K562 (cell line): Measurements from ENCODE around the gene ELF3. TPM values are rescaled to one million over a fixed set of nuclear protein-coding genes. Genes with fewer than 3 reads are reported as not detected.

Source experiments
- ATAC-seq: fragments of 200-7000 bp; cut with Tn5 transposase; 3 replicates; pipeline ENCODE4 v1.9.1; 2020; ENCODE audit warnings: moderate library complexity
- BruUV-seq: library from RNA; stranded (reverse); fragments of 400-500 nt; replicated peaks from 2 replicates; lab custom pipeline; 2021; lab: Mats Ljungman, UMichigan
- CTCF ChIA-PET: fragments of 300-600 bp; formaldehyde crosslinking; extraction: SDS; loops from one replicate; lab custom pipeline; 2021; ENCODE audit warnings: low intra/inter-chr PET ratio; lab: Yijun Ruan, JAX
- POLR2A ChIA-PET: fragments of 300-600, 350-650 bp; sonication (Branson Sonifier 250); formaldehyde crosslinking; extraction: SDS; loops from one replicate; lab custom pipeline; 2021; ENCODE audit warnings: antibody characterized with exemption, inconsistent platforms; lab: Yijun Ruan, JAX
- DNase-seq, 4 experiments: peaks; one replicate each; pipeline versions ENCODE4 v3.0.0 to v3.0.0-alpha.2; 2011 to 2018; ENCODE audit warnings: low spot score in 3 of 4, mixed read lengths in 3 of 4; ENCODE audit errors: extremely low read depth in 1 of 4
- FAIRE-seq: peaks from 2 replicates; lab custom pipeline; 2011; peaks lifted over from hg19 to GRCh38; lab: Jason Lieb, UNC
- H2AFZ ChIP-seq: 2 replicates; pipeline ENCODE4 v1.6.0; 2011; ENCODE audit warnings: low read depth, low read length, control low read depth, inconsistent platforms
- H3K27ac ChIP-seq: fragments of 200-600 bp; 3 replicates; pipeline ENCODE4 v1.8.0; 2011; ENCODE audit warnings: low read depth, mild to moderate bottlenecking, control low read depth, inconsistent platforms, low read length, moderate library complexity, mixed read lengths; ENCODE audit errors: extremely low read depth
- H3K27me3 ChIP-seq, 2 experiments: fragments of 300-600 bp in 1 of 2; 2 replicates in 1 of 2; 3 replicates in 1 of 2; pipeline versions ENCODE4 v1.6.0 to v1.8.0; 2011; ENCODE audit warnings: inconsistent platforms in 2 of 2, low read length in 2 of 2, mild to moderate bottlenecking in 1 of 2, mixed read lengths in 1 of 2, moderate library complexity in 1 of 2; ENCODE audit not compliant: control insufficient read depth in 2 of 2, insufficient read depth in 2 of 2
- H3K36me3 ChIP-seq: fragments of 300-600 bp; 3 replicates; pipeline ENCODE4 v1.8.0; 2011; ENCODE audit warnings: mild to moderate bottlenecking, low read length, inconsistent platforms; ENCODE audit not compliant: control insufficient read depth, insufficient read depth
- H3K4me1 ChIP-seq, 2 experiments: fragments of 200-600 bp in 1 of 2; replicated peaks in 1 of 2; 2 replicates in 1 of 2; 3 replicates in 1 of 2; pipeline versions ENCODE4 v1.5.1 to v1.8.0; 2011; ENCODE audit warnings: inconsistent platforms in 2 of 2, low read length in 2 of 2, mild to moderate bottlenecking in 1 of 2, mixed read lengths in 1 of 2, moderate library complexity in 1 of 2; ENCODE audit not compliant: control insufficient read depth in 2 of 2, insufficient read depth in 2 of 2
- H3K4me2 ChIP-seq: 2 replicates; pipeline ENCODE4 v1.6.1; 2011; ENCODE audit warnings: low read length, control low read depth, inconsistent platforms, mixed read lengths; ENCODE audit not compliant: insufficient read depth
- H3K4me3 ChIP-seq: fragments of 200-600 bp; sonication (generic), shearing (Covaris generic); 2 replicates; pipeline ENCODE4 v1.5.1; 2016; ENCODE audit warnings: control low read depth, inconsistent platforms
- H3K79me2 ChIP-seq: fragments of 200-600 bp; 3 replicates; pipeline ENCODE4 v1.8.0; 2011; ENCODE audit warnings: low read length, inconsistent platforms; ENCODE audit not compliant: control insufficient read depth, insufficient read depth
- H3K9ac ChIP-seq, 2 experiments: 2 replicates each; pipeline versions ENCODE4 v1.6.0 to v1.6.1; 2011; ENCODE audit warnings: low read depth in 2 of 2, low read length in 2 of 2, control low read depth in 1 of 2, inconsistent platforms in 1 of 2, mild to moderate bottlenecking in 1 of 2, mixed read lengths in 1 of 2; ENCODE audit not compliant: insufficient read depth in 1 of 2
- H3K9me1 ChIP-seq: one replicate; pipeline ENCODE4 v1.6.0; 2011; ENCODE audit warnings: inconsistent platforms, mild to moderate bottlenecking, low read length, moderate library complexity; ENCODE audit not compliant: control insufficient read depth, insufficient read depth
- H3K9me3 ChIP-seq: replicated peaks from 2 replicates; pipeline ENCODE4 v1.5.1; 2011; ENCODE audit warnings: low read depth, low read length, inconsistent platforms; ENCODE audit not compliant: control insufficient read depth, insufficient read depth
- H4K20me1 ChIP-seq: replicated peaks from 2 replicates; pipeline ENCODE4 v1.6.1; 2011; ENCODE audit warnings: low read length, inconsistent platforms, mixed read lengths; ENCODE audit not compliant: control insufficient read depth, insufficient read depth
- CCAR2 ChIP-seq: fragments of 200-400 bp; formaldehyde crosslinking; IDR thresholded peaks from 2 replicates; pipeline ENCODE4 v1.6.1; 2017; ENCODE audit warnings: mild to moderate bottlenecking, low read depth, low read length
- CEBPZ ChIP-seq: fragments of 150-350 bp; IDR thresholded peaks from 2 replicates; pipeline ENCODE4 v1.6.1; 2014; ENCODE audit warnings: low read depth, mild to moderate bottlenecking, low read length, borderline replicate concordance
- CHCHD3 ChIP-seq: fragments of 250-450 bp; sonication (Bioruptor Pico); IDR thresholded peaks from 2 replicates; pipeline ENCODE4 v2.1.2; 2022; ENCODE audit warnings: mild to moderate bottlenecking
- CHD2 ChIP-seq: IDR thresholded peaks from 2 replicates; pipeline ENCODE4 v1.6.1; 2011; ENCODE audit warnings: low read depth, low read length
- DNMT1 ChIP-seq: fragments of 450-650 bp; IDR thresholded peaks from 2 replicates; pipeline ENCODE4 v1.6.1; 2016; ENCODE audit warnings: antibody characterized with exemption, mild to moderate bottlenecking
- FOXP1 ChIP-seq: sonication (generic); formaldehyde crosslinking; IDR thresholded peaks from 2 replicates; pipeline ENCODE4 v1.8.0; 2022; ENCODE audit warnings: mild to moderate bottlenecking, missing genetic modification reagents
- HDAC6 ChIP-seq: IDR thresholded peaks from 2 replicates; pipeline ENCODE4 v1.6.1; 2012; ENCODE audit warnings: low read depth, mild to moderate bottlenecking, control low read depth, inconsistent platforms, low read length, moderate library complexity
- NR4A1 ChIP-seq, 2 experiments: fragments of 250-450 bp in 1 of 2; fragments of 450-650 bp in 1 of 2; sonication (Bioruptor Pico) in 1 of 2; IDR thresholded peaks; 2 replicates each; pipeline versions ENCODE4 v1.4.0 to v1.6.1; 2016 to 2020; ENCODE audit warnings: mild to moderate bottlenecking in 2 of 2, missing compliant biosample characterization in 1 of 2, missing genetic modification characterization in 1 of 2, moderate library complexity in 1 of 2
- POLR2H ChIP-seq: IDR thresholded peaks from 2 replicates; pipeline ENCODE4 v1.6.1; 2016; ENCODE audit warnings: missing genetic modification characterization, low read depth, mild to moderate bottlenecking, control low read depth, missing compliant biosample characterization, moderate library complexity
- RAD21 ChIP-seq, 2 experiments: fragments of 250-450 bp in 1 of 2; fragments of 450-650 bp in 1 of 2; sonication (Bioruptor Pico) in 1 of 2; formaldehyde crosslinking in 1 of 2; IDR thresholded peaks in 1 of 2; conservative IDR thresholded peaks in 1 of 2; 2 replicates each; pipeline versions ENCODE4 v1.4.0 to v1.8.0; 2020 to 2022; ENCODE audit warnings: mild to moderate bottlenecking in 2 of 2, moderate library complexity in 1 of 2
- TOE1 ChIP-seq, 2 experiments: fragments of 450-650 bp in 1 of 2; sonication (generic) in 1 of 2; formaldehyde crosslinking in 1 of 2; IDR thresholded peaks; 2 replicates each; pipeline versions ENCODE4 v1.7.1 to v1.8.0; 2016 to 2022; ENCODE audit warnings: borderline replicate concordance in 2 of 2, mild to moderate bottlenecking in 2 of 2, antibody characterized with exemption in 1 of 2, inconsistent platforms in 1 of 2, low read depth in 1 of 2, missing genetic modification reagents in 1 of 2, moderate library complexity in 1 of 2
- WGBS: fragments of 100-300 bp; shearing (Covaris generic); methylation state at CpG from one replicate; pipeline ENCODE4 v1.1.6; 2016; ENCODE audit warnings: low coverage, mixed read lengths; ENCODE audit not compliant: insufficient coverage; ENCODE audit errors: missing lambda C conversion rate; 5-methylcytosine and 5-hydroxymethylcytosine counted together
- in situ Hi-C: fragments of 300-500 bp; cut with MboI; formaldehyde crosslinking; loops from 4 replicates; pipeline ENCODE4 v1.15.0; 2018; ENCODE audit warnings: inconsistent platforms, mixed read lengths
- intact Hi-C: fragments of 100-400 bp; cut with micrococcal nuclease; formaldehyde crosslinking; loops from 2 replicates; pipeline ENCODE4 v1.14.2; 2022
- polyA plus RNA-seq, 8 experiments: library from polyadenylated mRNA; depleted of rRNA in 4 of 8; stranded (reverse) in 5 of 8; unstranded in 3 of 8; fragments of >200 nt; fragmentation: Nextera tagmentation in 2 of 8; fragmentation: Illumina TruSeq in 1 of 8; extraction: Ambion mirVana in 2 of 8; extraction: Trizol in 1 of 8; gene quantifications; 2 replicates each; pipeline versions ENCODE4 v1.2.1 to v1.2.3, GENCODE V29; 2011 to 2014; ENCODE audit warnings: inconsistent platforms in 1 of 8, missing spikeins in 1 of 8
- total RNA-seq, 7 experiments: library from RNA; depleted of rRNA in 6 of 7; stranded (reverse); fragments of >200 nt in 6 of 7; fragmentation: Illumina TruSeq in 2 of 7; extraction: Trizol in 2 of 7; gene quantifications; 2 replicates each; pipeline versions ENCODE4 v1.2.1 to v1.2.3, GENCODE V29; 2011 to 2021; ENCODE audit warnings: low replicate concordance in 1 of 7
- TF ChIP-seq, protein P1 (sequence below), 2 experiments: fragments of 150-350 bp in 1 of 2; IDR thresholded peaks; 2 replicates each; pipeline ENCODE4 v1.6.1; 2012 to 2016; ENCODE audit warnings: low read depth in 2 of 2, low read length in 2 of 2, mild to moderate bottlenecking in 1 of 2, moderate library complexity in 1 of 2

ELF3 gene
- total and polyA plus RNA-seq, 9 of the 15 experiments (the other 6 are each of a cell fraction or from before 2014, with no cell fraction given) = 0.03 to 1.2 (median 0.07) TPM; not detected in 4

DNA sequence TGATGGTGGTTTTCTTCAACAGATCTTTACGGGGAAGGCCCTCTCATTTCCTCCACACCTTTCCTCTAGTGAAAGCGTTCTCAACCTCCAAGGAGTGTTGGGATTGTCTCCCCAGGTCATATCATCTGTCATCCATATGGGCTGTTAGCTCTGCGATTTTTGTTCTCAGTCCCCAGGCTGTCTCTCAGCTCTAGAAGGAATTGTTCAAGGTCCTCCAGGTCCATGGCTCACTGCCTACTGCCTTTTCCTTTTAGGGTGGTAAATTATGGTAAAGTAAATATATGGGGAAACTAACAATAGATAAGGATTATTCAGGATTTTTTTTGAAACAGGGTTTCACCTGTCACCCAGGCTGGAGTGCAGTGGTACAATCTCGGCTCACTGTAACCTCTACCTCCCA lies 37.6 kb downstream of the ELF3 start (continued):
- TF ChIP-seq, protein P1, sequence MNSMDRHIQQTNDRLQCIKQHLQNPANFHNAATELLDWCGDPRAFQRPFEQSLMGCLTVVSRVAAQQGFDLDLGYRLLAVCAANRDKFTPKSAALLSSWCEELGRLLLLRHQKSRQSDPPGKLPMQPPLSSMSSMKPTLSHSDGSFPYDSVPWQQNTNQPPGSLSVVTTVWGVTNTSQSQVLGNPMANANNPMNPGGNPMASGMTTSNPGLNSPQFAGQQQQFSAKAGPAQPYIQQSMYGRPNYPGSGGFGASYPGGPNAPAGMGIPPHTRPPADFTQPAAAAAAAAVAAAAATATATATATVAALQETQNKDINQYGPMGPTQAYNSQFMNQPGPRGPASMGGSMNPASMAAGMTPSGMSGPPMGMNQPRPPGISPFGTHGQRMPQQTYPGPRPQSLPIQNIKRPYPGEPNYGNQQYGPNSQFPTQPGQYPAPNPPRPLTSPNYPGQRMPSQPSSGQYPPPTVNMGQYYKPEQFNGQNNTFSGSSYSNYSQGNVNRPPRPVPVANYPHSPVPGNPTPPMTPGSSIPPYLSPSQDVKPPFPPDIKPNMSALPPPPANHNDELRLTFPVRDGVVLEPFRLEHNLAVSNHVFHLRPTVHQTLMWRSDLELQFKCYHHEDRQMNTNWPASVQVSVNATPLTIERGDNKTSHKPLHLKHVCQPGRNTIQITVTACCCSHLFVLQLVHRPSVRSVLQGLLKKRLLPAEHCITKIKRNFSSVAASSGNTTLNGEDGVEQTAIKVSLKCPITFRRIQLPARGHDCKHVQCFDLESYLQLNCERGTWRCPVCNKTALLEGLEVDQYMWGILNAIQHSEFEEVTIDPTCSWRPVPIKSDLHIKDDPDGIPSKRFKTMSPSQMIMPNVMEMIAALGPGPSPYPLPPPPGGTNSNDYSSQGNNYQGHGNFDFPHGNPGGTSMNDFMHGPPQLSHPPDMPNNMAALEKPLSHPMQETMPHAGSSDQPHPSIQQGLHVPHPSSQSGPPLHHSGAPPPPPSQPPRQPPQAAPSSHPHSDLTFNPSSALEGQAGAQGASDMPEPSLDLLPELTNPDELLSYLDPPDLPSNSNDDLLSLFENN (IDR thresholded peaks at IDR 0.05; ENCODE audit: low read depth in 2 of 2, low read length in 2 of 2) = no peak
- no peak for TF ChIP-seq POLR2H
- TF ChIP-seq TOE1 (IDR thresholded peaks at IDR 0.05; ENCODE audit: borderline replicate concordance) = no peak
- no peak for TF ChIP-seq TOE1 (CRISPR knock-in tag; IDR thresholded peaks at IDR 0.05; ENCODE audit: borderline replicate concordance, low read depth)

GRCh38 chr1:202049129-202049528 lies 38.7 kb downstream of the ELF3 start:
- intact Hi-C loops = no loop called here
- CTCF ChIA-PET = interaction anchor here (0.7 kb wide), 1 partner anchor 22 kb away, joined by 5 read pairs; no protein-coding TSS in a partner anchor
- Histone ChIP-seq H3K27ac (no peak overlapping the region), H3K79me2 (no peaks in the 10 kb centered on the region), H3K36me3 (no peaks in the 10 kb centered on the region)
- peak in 1 of 4 experiments; percentile 8 for DNase-seq
- TF ChIP-seq CHCHD3 = no peak
- no peak for TF ChIP-seq RAD21 (CRISPR knock-in tag; conservative IDR thresholded peaks at IDR 0.05 in 1 of 2, IDR thresholded peaks at IDR 0.05 in 1 of 2)
- no peak for TF ChIP-seq HDAC6
- TF ChIP-seq CHD2 = no peak
- TF ChIP-seq NR4A1 (CRISPR knock-in tag; IDR thresholded peaks at IDR 0.05) = no peak
- TF ChIP-seq NR4A1 (tag; IDR thresholded peaks at IDR 0.05) = no peak
- TF ChIP-seq CEBPZ = no peak
- TF ChIP-seq CCAR2 = no peak
- TF ChIP-seq FOXP1 = no peak
- no peak for TF ChIP-seq POLR2H
- TF ChIP-seq DNMT1 = no peak
- TF ChIP-seq, all 486 proteins: peak for 0
- FAIRE-seq = no peak
- H3K9me3 ChIP-seq = peaks cover 3% of the 10 kb centered on the region; the same call in 1 of the 2 replicates
- in situ Hi-C loops = no loop called here
- WGBS = 5% methylated on average over 5 of the region's 5 CpGs
- BruUV-seq = no TSS peak
- H3K27me3 ChIP-seq = peaks cover 4 to 36% of the 10 kb centered on the region in 2 experiments; a peak in 4 of 5 replicates
- 0 out of 2 replicates have a peak overlapping the region, but pooled peaks have one; percentile 3 for H2AFZ ChIP-seq
- H3K4me3 ChIP-seq = no peak overlapping the region
- POLR2A ChIA-PET = interaction anchor here (0.8 kb wide), 1 partner anchor 26 kb away, joined by 3 read pairs; no protein-coding TSS in a partner anchor
- H3K9me1 ChIP-seq = no peaks in the 10 kb centered on the region
- no peaks in the 10 kb centered on the region for H4K20me1 ChIP-seq
- no peaks in the 10 kb centered on the region; a peak in 1 of 5 replicates for H3K4me1 ChIP-seq
- no peak overlapping the region for H3K4me2 ChIP-seq
- no peak overlapping the region for H3K9ac ChIP-seq
- ATAC-seq = peak; percentile 27; the same call in 2 of the 3 replicates
